ENCODE data around the gene TMEM109.

The TMEM109 gene

GRCh38 chr11:60934124-60934789, 20.3 kb downstream of the TMEM109 start:
- no peaks in the 10 kb centered on the region for H3K9me3 ChIP-seq
- no peaks in the 10 kb centered on the region for H3K27me3 ChIP-seq
- no peak overlapping the region for H3K4me3 ChIP-seq (ENCODE audit: low read depth, low read length)
- H3K4me1 ChIP-seq, result no peaks in the 10 kb centered on the region
- TF ChIP-seq CTCF (IDR thresholded peaks at IDR 0.05; ENCODE audit: low read depth, low read length), result no peak
- no peak for DNase-seq
- H3K36me3 ChIP-seq, result peaks cover 5% of the 10 kb centered on the region; the same call in 1 of the 2 replicates

- TF ChIP-seq CTCF (IDR thresholded peaks at IDR 0.05; ENCODE audit: low read depth, low read length), result no peak
- Histone ChIP-seq H3K4me1 (no peaks in the 10 kb centered on the region), H3K4me3 (ENCODE audit: low read depth, low read length) (no peak overlapping the region), H3K9me3 (no peaks in the 10 kb centered on the region), H3K36me3 (peaks cover 5% of the 10 kb centered on the region; the same call in 1 of the 2 replicates), H3K27me3 (no peaks in the 10 kb centered on the region)
- DNase-seq, result no peak
These were observed 21.0 kb downstream of the TMEM109 start for GRCh38 chr11:60934790-60935605.

GRCh38 chr11:60935676-60936442, 21.9 kb downstream of the TMEM109 start:
- H3K36me3 ChIP-seq, result peaks cover 5% of the 10 kb centered on the region; the same call in 1 of the 2 replicates
- no peaks in the 10 kb centered on the region for H3K9me3 ChIP-seq
- no peak for DNase-seq
- no peak overlapping the region for H3K4me3 ChIP-seq (ENCODE audit: low read depth, low read length)
- no peaks in the 10 kb centered on the region for H3K4me1 ChIP-seq
- TF ChIP-seq CTCF (IDR thresholded peaks at IDR 0.05; ENCODE audit: low read depth, low read length), result no peak
- H3K27me3 ChIP-seq, result no peaks in the 10 kb centered on the region

GRCh38 chr11:60936467-60937143, 22.6 kb downstream of the TMEM109 start:
- no peaks in the 10 kb centered on the region for H3K27me3 ChIP-seq
- no peaks in the 10 kb centered on the region for H3K9me3 ChIP-seq
- TF ChIP-seq CTCF (IDR thresholded peaks at IDR 0.05; ENCODE audit: low read depth, low read length), result no peak
- no peaks in the 10 kb centered on the region for H3K4me1 ChIP-seq
- no peak for DNase-seq
- no peak overlapping the region for H3K4me3 ChIP-seq (ENCODE audit: low read depth, low read length)
- H3K36me3 ChIP-seq, result peaks cover 2% of the 10 kb centered on the region; the same call in 1 of the 2 replicates

- Histone ChIP-seq H3K4me3 (ENCODE audit: low read depth, low read length) (no peak overlapping the region), H3K4me1 (no peaks in the 10 kb centered on the region), H3K9me3 (no peaks in the 10 kb centered on the region), H3K36me3 (peaks cover 2% of the 10 kb centered on the region; the same call in 1 of the 2 replicates), H3K27me3 (no peaks in the 10 kb centered on the region)
- TF ChIP-seq CTCF (IDR thresholded peaks at IDR 0.05; ENCODE audit: low read depth, low read length), result no peak
- DNase-seq, result no peak
These were observed 23.2 kb downstream of the TMEM109 start for GRCh38 chr11:60937144-60937527.
